HG03469 (cell line): ENCODE data around the gene APC2.
"Not testable (repeated sequence)": the region's sequence is repeated elsewhere in the genome, so short reads cannot be mapped to it uniquely, and the experiment has no call there.

ENCODE experiments used
- ATAC-seq: cut with Tn5 transposase; IDR thresholded peaks from one replicate; pipeline ENCODE4 v1.9.1; 2021; ENCODE audit warnings: mild to moderate bottlenecking, moderate library complexity, moderate number of reproducible peaks; ENCODE audit not compliant: unreplicated experiment

The APC2 gene

GRCh38 chr19:1509602-1510441, 59.9 kb downstream of the APC2 start:
- ATAC-seq: no peak

- ATAC-seq: no peak
Observed at GRCh38 chr19:1510442-1510806, 60.5 kb downstream of the APC2 start.

GRCh38 chr19:1510807-1511206, 60.9 kb downstream of the APC2 start:
- no peak for ATAC-seq

- no peak for ATAC-seq
Observed at GRCh38 chr19:1511318-1512317, 61.7 kb downstream of the APC2 start.

GRCh38 chr19:1512671-1513498, 63.0 kb downstream of the APC2 start, which contains the start of gene ADAMTSL5:
Gene ADAMTSL5, minus strand, starts transcription at chr19:1513019. Its CDS starts 2,076 bp downstream, at chr19:1510943.
- ATAC-seq: no peak

GRCh38 chr19:1513499-1514294, 63.8 kb downstream of the APC2 start:
- no peak for ATAC-seq

GRCh38 chr19:1514295-1514661, 64.4 kb downstream of the APC2 start:
- ATAC-seq: no peak

- ATAC-seq: no peak
Observed at GRCh38 chr19:1514986-1515721, 65.2 kb downstream of the APC2 start.

GRCh38 chr19:1516395-1516753, 66.5 kb downstream of the APC2 start:
- ATAC-seq: no peak

GRCh38 chr19:1518471-1518870, 68.5 kb downstream of the APC2 start:
- no peak for ATAC-seq

GRCh38 chr19:1519802-1520201, 69.9 kb downstream of the APC2 start:
- ATAC-seq: not testable (repeated sequence)

GRCh38 chr19:1520203-1520780, 70.4 kb downstream of the APC2 start:
- ATAC-seq: no peak

GRCh38 chr19:1521636-1522035, 71.7 kb downstream of the APC2 start:
- ATAC-seq: no peak

- no peak for ATAC-seq
Observed at GRCh38 chr19:1522061-1522460, 72.1 kb downstream of the APC2 start.

- no peak for ATAC-seq
Observed at GRCh38 chr19:1522838-1523237, 72.9 kb downstream of the APC2 start.
